Neural progenitor cell (in vitro differentiated cells): Measurements from ENCODE around the gene ABLIM2. TPM values are rescaled to one million over a fixed set of nuclear protein-coding genes. Genes with fewer than 3 reads are reported as not detected.

ENCODE experiments used
- DNase-seq: peaks from one replicate; pipeline ENCODE4 v3.0.0-alpha.2; 2016; ENCODE audit warnings: low spot score
- H2AFZ ChIP-seq: fragments of 200-600 bp; sonication (generic); replicated peaks from 2 replicates; pipeline ENCODE4 v1.6.1; 2016; ENCODE audit warnings: antibody characterized with exemption
- H3F3A ChIP-seq: fragments of 200-600 bp; sonication (generic); 2 replicates; pipeline ENCODE4 v1.6.1; 2016; ENCODE audit warnings: antibody characterized with exemption, low read depth
- H3K27ac ChIP-seq: fragments of 200-600 bp; sonication (generic); 2 replicates; pipeline ENCODE4 v1.5.1; 2016; ENCODE audit warnings: mild to moderate bottlenecking
- H3K27me3 ChIP-seq: fragments of 200-600 bp; sonication (generic); 2 replicates; pipeline ENCODE4 v1.6.1; 2016; ENCODE audit warnings: mild to moderate bottlenecking, moderate library complexity
- H3K36me3 ChIP-seq: fragments of 200-600 bp; sonication (generic); 2 replicates; pipeline ENCODE4 v1.5.1; 2016
- H3K4me1 ChIP-seq: fragments of 200-600 bp; sonication (generic); 2 replicates; pipeline ENCODE4 v1.6.1; 2016; ENCODE audit warnings: mixed run types
- H3K4me2 ChIP-seq: fragments of 200-600 bp; sonication (generic); 2 replicates; pipeline ENCODE4 v1.6.1; 2016
- H3K4me3 ChIP-seq: fragments of 200-600 bp; sonication (generic); 2 replicates; pipeline ENCODE4 v1.5.1; 2016
- H3K79me2 ChIP-seq: fragments of 200-600 bp; sonication (generic); 2 replicates; pipeline ENCODE4 v1.6.1; 2016; ENCODE audit warnings: low read depth
- H3K9ac ChIP-seq: fragments of 200-600 bp; sonication (generic); 2 replicates; pipeline ENCODE4 v1.6.1; 2016
- H3K9me3 ChIP-seq: fragments of 200-600 bp; sonication (generic); 2 replicates; pipeline ENCODE4 v1.5.1; 2016; ENCODE audit warnings: low read depth
- H4K20me1 ChIP-seq: fragments of 200-600 bp; sonication (generic); 2 replicates; pipeline ENCODE4 v1.6.1; 2016; ENCODE audit warnings: low read depth
- H3K27ac Mint-ChIP-seq: 3 replicates; pipeline ENCODE4 v1.8.0; 2021; ENCODE audit warnings: mixed read lengths
- H3K27me3 Mint-ChIP-seq: 2 replicates; pipeline ENCODE4 v1.8.0; 2022; ENCODE audit warnings: low read depth, mild to moderate bottlenecking, inconsistent platforms, moderate library complexity, mixed read lengths; ENCODE audit not compliant: insufficient read depth
- H3K36me3 Mint-ChIP-seq: 3 replicates; pipeline ENCODE4 v1.8.0; 2021; ENCODE audit warnings: mixed read lengths
- H3K4me1 Mint-ChIP-seq: 3 replicates; pipeline ENCODE4 v1.8.0; 2021; ENCODE audit warnings: mixed read lengths
- H3K4me3 Mint-ChIP-seq: 3 replicates; pipeline ENCODE4 v1.8.0; 2021; ENCODE audit warnings: mild to moderate bottlenecking, moderate library complexity, mixed read lengths
- H3K9me3 Mint-ChIP-seq: 3 replicates; pipeline ENCODE4 v1.8.0; 2020; ENCODE audit warnings: mixed read lengths
- CTCF ChIP-seq: fragments of 200-600 bp; sonication (generic); IDR thresholded peaks from 2 replicates; pipeline ENCODE4 v1.5.1; 2017; ENCODE audit warnings: antibody characterized with exemption, mild to moderate bottlenecking
- EZH2 ChIP-seq: fragments of 200-600 bp; sonication (generic); IDR thresholded peaks from 2 replicates; pipeline ENCODE4 v1.6.1; 2017; ENCODE audit warnings: antibody characterized with exemption, mild to moderate bottlenecking, moderate library complexity
- EZH2phosphoT487 ChIP-seq: fragments of 200-600 bp; sonication (generic); IDR thresholded peaks from 2 replicates; pipeline ENCODE4 v1.6.1; 2017; ENCODE audit warnings: antibody characterized with exemption
- total RNA-seq: library from RNA; depleted of rRNA; stranded (reverse); fragments of >200 nt; gene quantifications from 2 replicates; pipeline ENCODE4 v1.2.3, GENCODE V29; 2015; ENCODE audit warnings: low replicate concordance

The ABLIM2 gene
- total RNA-seq, 1 donor from 2014 or later = 0.24 TPM

- Histone ChIP-seq H3K79me2 (no peaks in the 10 kb centered on the region), H3K9me3 (no peaks in the 10 kb centered on the region), H3K4me3 (no peak overlapping the region), H2AFZ (no peak overlapping the region), H3K36me3 (no peaks in the 10 kb centered on the region), H3K4me1 (no peaks in the 10 kb centered on the region), H3F3A (no peaks in the 10 kb centered on the region), H3K4me2 (no peak overlapping the region), H3K27me3 (no peaks in the 10 kb centered on the region), H3K9ac (no peak overlapping the region), H3K27ac (no peak overlapping the region), H4K20me1 (no peaks in the 10 kb centered on the region)
- Mint-ChIP-seq H3K4me3 (no peak overlapping the region), H3K9me3 (peaks cover 10% of the 10 kb centered on the region), H3K4me1 (peaks cover 10% of the 10 kb centered on the region), H3K27ac (no peak overlapping the region), H3K27me3 (peaks cover 3% of the 10 kb centered on the region), H3K36me3 (no peaks in the 10 kb centered on the region)
- no peak for TF ChIP-seq EZH2phosphoT487
- TF ChIP-seq EZH2 = no peak
- TF ChIP-seq CTCF = no peak
- DNase-seq = no peak
Observed at GRCh38 chr4:8000247-8000646, 158.4 kb downstream of the ABLIM2 start.

- TF ChIP-seq EZH2phosphoT487 (no peak), EZH2 (no peak), CTCF (no peak)
- peaks cover 6% of the 10 kb centered on the region for H3K27me3 Mint-ChIP-seq
- Histone ChIP-seq H3K27ac (no peak overlapping the region), H3K79me2 (no peaks in the 10 kb centered on the region), H3K4me3 (no peak overlapping the region), H3F3A (no peaks in the 10 kb centered on the region), H3K36me3 (no peaks in the 10 kb centered on the region), H4K20me1 (no peaks in the 10 kb centered on the region), H3K27me3 (no peaks in the 10 kb centered on the region), H3K4me2 (no peak overlapping the region), H3K9ac (no peak overlapping the region), H3K4me1 (no peaks in the 10 kb centered on the region), H2AFZ (no peak overlapping the region), H3K9me3 (no peaks in the 10 kb centered on the region)
- no peak overlapping the region for H3K27ac Mint-ChIP-seq
- H3K4me3 Mint-ChIP-seq = no peak overlapping the region
- peaks cover 10% of the 10 kb centered on the region for H3K9me3 Mint-ChIP-seq
- no peaks in the 10 kb centered on the region for H3K36me3 Mint-ChIP-seq
- H3K4me1 Mint-ChIP-seq = peaks cover 10% of the 10 kb centered on the region
- DNase-seq = no peak
Observed at GRCh38 chr4:7999695-8000094, 158.9 kb downstream of the ABLIM2 start.

GRCh38 chr4:7999279-7999678, 159.3 kb downstream of the ABLIM2 start:
- Mint-ChIP-seq H3K27ac (no peak overlapping the region), H3K4me1 (peaks cover 10% of the 10 kb centered on the region), H3K27me3 (peaks cover 6% of the 10 kb centered on the region), H3K9me3 (peaks cover 10% of the 10 kb centered on the region), H3K4me3 (no peak overlapping the region), H3K36me3 (no peaks in the 10 kb centered on the region)
- Histone ChIP-seq H4K20me1 (no peaks in the 10 kb centered on the region), H3K4me3 (no peak overlapping the region), H3K4me1 (no peaks in the 10 kb centered on the region), H3K4me2 (no peak overlapping the region), H3K79me2 (no peaks in the 10 kb centered on the region), H2AFZ (no peak overlapping the region), H3K9me3 (no peaks in the 10 kb centered on the region), H3K36me3 (no peaks in the 10 kb centered on the region), H3K27me3 (no peaks in the 10 kb centered on the region), H3K9ac (no peak overlapping the region), H3F3A (no peaks in the 10 kb centered on the region), H3K27ac (no peak overlapping the region)
- TF ChIP-seq EZH2 (no peak), CTCF (no peak), EZH2phosphoT487 (no peak)
- DNase-seq = no peak

GRCh38 chr4:7998447-7998846, 160.2 kb downstream of the ABLIM2 start:
- H3K27me3 Mint-ChIP-seq = peaks cover 6% of the 10 kb centered on the region
- no peaks in the 10 kb centered on the region for H3F3A ChIP-seq
- H3K4me3 Mint-ChIP-seq = no peak overlapping the region
- DNase-seq = no peak
- H3K4me3 ChIP-seq = no peak overlapping the region
- no peaks in the 10 kb centered on the region for H3K36me3 ChIP-seq
- H3K27me3 ChIP-seq = no peaks in the 10 kb centered on the region
- no peaks in the 10 kb centered on the region for H3K4me1 ChIP-seq
- peaks cover 10% of the 10 kb centered on the region for H3K9me3 Mint-ChIP-seq
- H3K4me2 ChIP-seq = no peak overlapping the region
- H2AFZ ChIP-seq = no peak overlapping the region
- TF ChIP-seq EZH2phosphoT487 (no peak), EZH2 (no peak), CTCF (no peak)
- no peak overlapping the region for H3K9ac ChIP-seq
- H3K9me3 ChIP-seq = no peaks in the 10 kb centered on the region
- no peak overlapping the region for H3K27ac ChIP-seq
- peaks cover 7% of the 10 kb centered on the region for H3K4me1 Mint-ChIP-seq
- no peak overlapping the region for H3K27ac Mint-ChIP-seq
- H3K79me2 ChIP-seq = no peaks in the 10 kb centered on the region
- H4K20me1 ChIP-seq = no peaks in the 10 kb centered on the region
- H3K36me3 Mint-ChIP-seq = no peaks in the 10 kb centered on the region
